ENCODE data around the gene SYNM.

Gene SYNM

DNA sequence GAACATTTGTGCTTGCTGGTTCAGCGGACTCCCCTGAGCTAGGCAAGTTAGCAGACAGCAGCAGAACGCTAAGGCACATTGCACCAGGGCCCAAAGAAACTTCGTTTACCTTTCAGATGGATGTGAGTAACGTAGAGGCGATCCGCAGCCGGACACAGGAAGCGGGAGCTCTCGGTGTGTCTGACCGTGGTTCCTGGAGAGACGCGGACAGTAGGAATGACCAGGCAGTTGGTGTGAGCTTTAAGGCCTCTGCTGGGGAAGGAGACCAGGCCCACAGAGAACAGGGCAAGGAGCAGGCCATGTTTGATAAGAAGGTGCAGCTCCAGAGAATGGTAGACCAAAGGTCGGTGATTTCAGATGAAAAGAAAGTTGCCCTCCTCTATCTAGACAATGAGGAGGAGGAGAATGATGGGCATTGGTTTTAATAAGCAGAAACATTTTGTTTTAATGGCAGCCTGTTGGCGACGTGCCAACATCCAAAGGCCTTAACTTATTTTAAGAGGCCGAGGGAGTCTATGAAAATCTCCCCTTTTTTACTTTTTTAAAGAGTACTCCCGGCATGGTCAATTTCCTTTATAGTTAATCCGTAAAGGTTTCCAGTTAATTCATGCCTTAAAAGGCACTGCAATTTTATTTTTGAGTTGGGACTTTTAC is 27.9 kb downstream of the SYNM start:
- DNase-seq, result no peak
- in situ Hi-C loops (cut with MboI; ENCODE audit: low pct_unique_long_range_greater_than_20kb, low sequenced_read_pairs), result no loop called here

DNA sequence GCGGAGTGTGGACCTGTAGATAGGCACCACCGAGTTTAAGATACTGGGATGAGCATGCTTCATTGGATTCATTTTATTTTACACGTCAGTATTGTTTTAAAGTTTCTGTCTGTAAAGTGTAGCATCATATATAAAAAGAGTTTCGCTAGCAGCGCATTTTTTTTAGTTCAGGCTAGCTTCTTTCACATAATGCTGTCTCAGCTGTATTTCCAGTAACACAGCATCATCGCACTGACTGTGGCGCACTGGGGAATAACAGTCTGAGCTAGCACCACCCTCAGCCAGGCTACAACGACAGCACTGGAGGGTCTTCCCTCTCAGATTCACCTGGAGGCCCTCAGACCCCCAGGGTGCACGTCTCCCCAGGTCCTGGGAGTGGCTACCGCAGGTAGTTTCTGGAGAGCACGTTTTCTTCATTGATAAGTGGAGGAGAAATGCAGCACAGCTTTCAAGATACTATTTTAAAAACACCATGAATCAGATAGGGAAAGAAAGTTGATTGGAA is 29.5 kb downstream of the SYNM start:
- in situ Hi-C loops (cut with MboI; ENCODE audit: low pct_unique_long_range_greater_than_20kb, low sequenced_read_pairs), result no loop called here

DNA sequence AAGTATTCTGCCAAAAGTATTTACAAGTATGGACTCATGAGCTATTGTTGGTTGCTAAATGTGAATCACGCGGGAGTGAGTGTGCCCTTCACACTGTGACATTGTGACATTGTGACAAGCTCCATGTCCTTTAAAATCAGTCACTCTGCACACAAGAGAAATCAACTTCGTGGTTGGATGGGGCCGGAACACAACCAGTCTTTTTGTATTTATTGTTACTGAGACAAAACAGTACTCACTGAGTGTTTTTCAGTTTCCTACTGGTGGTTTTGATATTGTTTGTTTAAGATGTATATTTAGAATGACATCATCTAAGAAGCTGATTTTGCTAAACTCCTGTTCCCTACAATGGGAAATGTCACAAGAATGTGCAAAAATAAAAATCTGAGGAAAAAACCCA is 30.3 kb downstream of the SYNM start:
- in situ Hi-C loops (cut with MboI; ENCODE audit: low pct_unique_long_range_greater_than_20kb, low sequenced_read_pairs), result no loop called here
- DNase-seq, result no peak

More for the DNA sequence above, 29.5 kb downstream of the SYNM start:
- DNase-seq, result no peak

DNA sequence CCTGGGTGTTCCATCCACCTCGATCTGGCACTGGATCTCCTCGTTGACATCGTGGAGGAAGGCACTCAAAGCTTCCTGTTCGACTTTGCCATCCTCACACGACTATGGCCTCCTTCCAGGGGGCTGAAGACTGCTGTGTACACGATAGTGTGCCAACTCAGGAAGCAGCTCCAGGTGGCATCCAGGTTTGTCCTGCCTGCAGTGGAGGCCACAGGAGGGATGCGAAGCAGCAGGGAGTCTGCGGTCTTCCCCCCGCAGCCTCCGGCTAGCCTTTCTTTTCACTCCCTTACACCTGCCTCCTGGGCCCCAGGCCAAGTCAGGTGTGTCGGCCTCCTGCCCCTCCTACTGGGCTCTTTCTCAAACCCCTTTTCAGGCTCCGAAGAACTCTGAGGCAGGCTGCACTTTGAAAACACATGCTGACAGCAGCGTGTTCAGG is 32.2 kb downstream of the SYNM start:
- DNase-seq, result no peak
- in situ Hi-C loops (cut with MboI; ENCODE audit: low pct_unique_long_range_greater_than_20kb, low sequenced_read_pairs), result no loop called here

DNA sequence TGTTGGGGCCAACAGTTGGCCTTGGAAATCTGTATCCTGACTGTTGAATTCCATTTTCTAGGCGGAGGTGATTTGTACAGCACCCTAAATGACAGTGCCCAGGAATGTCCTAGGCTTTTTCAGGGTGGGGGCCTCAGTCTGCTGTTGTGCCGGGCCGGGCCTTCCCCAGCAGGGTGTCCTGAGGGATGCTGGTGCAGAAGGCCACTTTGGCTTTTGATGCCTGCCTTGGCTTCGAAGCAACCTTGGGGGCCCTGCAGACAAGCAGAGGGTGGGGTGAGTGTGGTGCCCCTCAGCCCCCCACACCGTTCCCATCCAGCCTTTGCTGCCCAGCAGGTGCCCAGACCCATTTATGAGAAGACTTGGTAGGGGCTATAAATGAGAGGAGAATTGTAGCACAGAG is 33.0 kb downstream of the SYNM start:
- DNase-seq, result no peak
- in situ Hi-C loops (cut with MboI; ENCODE audit: low pct_unique_long_range_greater_than_20kb, low sequenced_read_pairs), result no loop called here

DNA sequence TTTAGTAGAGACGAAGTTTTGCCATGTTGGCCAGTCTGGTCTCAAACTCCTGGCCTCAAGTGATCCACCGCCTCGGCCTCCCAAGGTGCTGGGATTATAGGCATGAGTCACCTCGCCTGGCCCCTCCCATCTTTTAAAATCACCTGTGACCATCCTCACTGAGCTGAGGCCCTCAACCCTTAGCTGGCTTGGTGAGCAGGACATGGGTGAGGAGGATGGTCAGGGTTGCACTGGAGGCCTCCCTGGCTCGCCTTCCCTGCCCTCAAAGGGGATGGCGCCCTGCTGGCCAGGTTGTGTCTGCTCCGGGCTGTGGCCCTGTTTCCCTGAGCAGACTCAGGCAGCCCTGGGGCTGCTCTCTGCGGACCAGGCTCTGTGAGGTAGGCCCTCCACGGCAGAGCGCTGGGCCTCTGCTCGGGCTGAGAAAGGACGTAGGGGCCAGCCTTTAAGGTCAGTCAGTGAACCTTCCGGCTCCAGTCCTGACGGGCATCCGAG is 33.7 kb downstream of the SYNM start:
- no peak for DNase-seq
- in situ Hi-C loops (cut with MboI; ENCODE audit: low pct_unique_long_range_greater_than_20kb, low sequenced_read_pairs), result no loop called here

DNA sequence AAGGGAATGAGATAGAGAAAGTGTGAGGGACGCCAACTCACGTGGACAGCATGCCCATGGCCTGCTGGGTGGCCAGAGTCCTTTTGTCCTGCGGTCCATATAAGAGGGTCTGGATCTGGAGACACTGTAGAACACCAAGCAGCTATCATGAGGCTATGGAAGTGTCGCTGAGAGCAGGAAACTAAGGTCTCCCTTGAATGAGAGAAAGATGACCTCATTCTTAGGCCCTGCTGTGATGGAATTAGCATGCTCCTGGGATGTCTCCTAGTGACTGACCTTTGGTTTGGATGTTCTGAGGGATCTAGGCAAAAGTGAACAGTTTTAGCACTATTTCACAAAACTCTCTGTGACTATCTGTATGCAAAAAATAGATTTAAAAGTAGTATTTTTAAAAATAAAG is 34.4 kb downstream of the SYNM start:
- no peak for DNase-seq
- in situ Hi-C loops (cut with MboI; ENCODE audit: low pct_unique_long_range_greater_than_20kb, low sequenced_read_pairs), result no loop called here

DNA sequence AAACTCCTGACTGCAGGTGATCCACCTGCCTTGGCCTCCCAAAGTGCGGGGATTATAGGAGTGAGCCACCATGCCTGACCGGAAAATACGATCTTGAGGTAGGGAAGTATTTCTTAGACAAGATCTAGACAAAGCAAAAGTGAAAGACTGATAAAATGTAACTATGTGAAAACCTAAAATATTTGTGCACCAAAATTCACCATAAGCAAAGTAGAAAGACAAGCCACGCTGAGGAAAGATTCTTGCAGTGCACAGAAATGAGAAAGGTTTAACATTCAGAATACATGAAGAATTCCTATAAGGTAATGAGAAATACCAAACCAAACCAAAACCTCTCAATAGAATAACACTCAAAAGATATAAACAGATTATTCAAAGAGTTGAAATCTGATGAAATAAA is 35.7 kb downstream of the SYNM start:
- in situ Hi-C loops (cut with MboI; ENCODE audit: low pct_unique_long_range_greater_than_20kb, low sequenced_read_pairs), result no loop called here
- DNase-seq, result no peak

DNA sequence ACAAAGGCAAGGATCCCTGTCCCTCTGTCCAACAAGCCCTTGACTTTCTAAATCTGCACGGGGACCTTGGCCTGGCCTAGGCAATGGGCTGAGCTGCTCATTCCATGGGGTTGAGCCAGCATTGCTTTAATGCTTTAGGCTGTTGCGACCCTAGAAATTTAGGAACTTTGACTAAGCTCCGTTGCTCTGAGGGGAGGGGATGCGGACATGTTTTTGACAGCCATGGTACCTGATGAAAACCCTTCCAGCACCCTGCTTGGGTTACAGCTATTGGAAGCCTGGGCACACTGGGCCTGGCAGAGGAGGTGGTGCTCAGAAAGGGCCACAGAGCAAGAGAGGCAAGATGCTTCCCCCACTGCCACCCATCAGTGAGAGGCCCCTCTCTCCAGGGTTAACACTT is 37.1 kb downstream of the SYNM start:
- no peak for DNase-seq
- in situ Hi-C loops (cut with MboI; ENCODE audit: low pct_unique_long_range_greater_than_20kb, low sequenced_read_pairs), result no loop called here

DNA sequence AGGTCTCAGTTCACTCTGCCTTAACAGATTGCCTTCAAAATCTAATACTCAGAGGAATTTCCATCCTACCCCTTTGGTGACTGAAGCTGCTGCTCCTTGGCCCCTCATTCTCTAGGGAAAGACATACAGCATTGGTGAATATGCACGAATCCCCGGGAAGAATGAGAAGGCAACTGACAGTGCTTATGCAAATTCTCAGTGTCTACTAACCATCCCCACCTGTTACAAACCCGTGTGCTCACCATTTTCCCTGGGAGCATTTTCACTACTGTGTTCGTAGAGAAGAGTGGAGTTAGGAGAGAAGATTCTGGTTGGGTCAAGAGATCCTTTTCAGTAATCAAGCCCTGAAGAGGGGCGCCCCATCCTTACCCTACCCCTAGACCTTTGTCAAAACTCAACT is 37.7 kb downstream of the SYNM start:
- in situ Hi-C loops (cut with MboI; ENCODE audit: low pct_unique_long_range_greater_than_20kb, low sequenced_read_pairs), result no loop called here
- no peak for DNase-seq

DNA sequence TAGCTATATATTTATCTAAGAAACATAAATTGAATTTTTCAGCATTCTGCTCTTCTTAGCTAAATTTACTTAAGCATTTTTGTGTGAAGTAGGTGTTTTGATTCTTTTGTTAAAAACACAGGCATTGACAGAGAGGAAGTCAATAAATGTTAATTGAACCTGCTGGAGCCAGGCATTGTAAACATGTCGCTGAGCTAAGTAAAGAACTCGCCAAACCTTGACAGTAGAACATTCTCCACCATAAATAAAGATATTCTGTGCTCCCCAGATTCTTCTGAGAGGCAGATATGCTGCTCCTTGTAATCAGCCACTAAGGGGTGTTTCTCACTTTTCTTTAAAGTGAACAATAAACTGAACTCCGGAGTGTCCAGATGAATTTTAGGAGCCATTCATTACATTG is 38.4 kb downstream of the SYNM start:
- no peak for DNase-seq

DNA sequence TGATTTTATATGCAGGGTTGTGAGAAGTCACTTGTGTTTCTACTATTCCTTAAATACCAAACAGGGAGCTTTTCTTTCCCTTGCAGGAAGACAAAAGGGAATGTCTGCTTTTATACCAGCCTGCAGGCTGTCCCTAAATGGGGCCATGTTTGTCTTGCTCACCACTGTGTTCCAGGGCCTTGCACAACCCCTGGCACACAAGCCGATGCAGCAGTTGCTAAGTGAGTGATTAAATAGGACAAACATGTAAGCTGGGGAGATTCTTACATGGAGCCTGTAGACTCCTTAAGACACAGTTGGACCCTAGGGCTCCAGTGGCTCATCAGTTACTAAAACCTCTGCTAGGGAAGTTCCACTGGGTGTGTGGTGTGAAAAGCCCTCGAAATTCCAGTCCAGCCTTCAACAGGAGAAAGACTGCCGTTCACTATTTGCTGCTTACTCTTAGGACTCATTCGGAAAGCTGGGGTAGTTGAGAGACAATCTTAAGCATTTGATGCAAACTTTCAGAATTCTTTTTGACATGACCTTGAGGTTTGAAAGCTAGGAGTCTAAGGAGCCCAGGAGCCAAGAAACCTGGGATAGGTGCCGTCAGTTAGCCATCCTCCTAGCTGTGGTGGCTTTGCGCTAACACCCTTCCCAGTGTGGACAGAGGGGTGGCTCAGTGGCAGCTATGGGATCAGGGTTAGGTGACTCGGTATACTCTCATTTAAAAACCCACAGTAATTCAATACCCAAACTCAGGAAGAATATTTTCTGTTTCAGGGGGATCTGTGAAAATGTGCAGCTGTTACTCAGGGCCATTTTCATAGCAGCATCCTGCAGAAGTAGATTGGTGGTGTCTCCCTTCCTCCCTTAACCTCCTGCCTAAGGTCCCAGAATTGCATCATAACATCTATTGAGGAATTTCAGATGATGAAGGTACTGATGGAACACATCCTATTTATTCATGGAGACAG is 39.1 kb downstream of the SYNM start:
- DNase-seq, result no peak
- in situ Hi-C loops (cut with MboI; ENCODE audit: low pct_unique_long_range_greater_than_20kb, low sequenced_read_pairs), result no loop called here

More for the DNA sequence above, 38.4 kb downstream of the SYNM start:
- in situ Hi-C loops (cut with MboI; ENCODE audit: low pct_unique_long_range_greater_than_20kb, low sequenced_read_pairs), result no loop called here

DNA sequence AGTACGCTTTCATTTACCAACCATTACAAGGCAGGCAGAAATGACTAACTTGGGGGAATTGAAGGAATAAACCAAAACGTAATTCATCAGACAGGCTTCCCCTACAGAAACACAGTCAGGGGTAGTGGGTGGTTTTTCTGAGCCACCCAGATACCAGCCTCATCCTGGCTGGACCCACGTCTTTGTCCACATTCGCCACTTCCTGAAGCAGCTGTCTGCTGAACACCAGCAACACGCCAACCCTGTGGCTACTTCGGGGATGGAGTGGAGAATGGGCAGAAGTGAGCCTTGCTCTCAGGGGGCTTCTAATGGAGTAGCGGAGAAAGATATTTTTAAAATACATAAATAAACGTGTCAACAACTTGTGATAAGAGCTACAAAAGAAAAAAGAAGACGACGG is 40.1 kb downstream of the SYNM start:
- in situ Hi-C loops (cut with MboI; ENCODE audit: low pct_unique_long_range_greater_than_20kb, low sequenced_read_pairs), result no loop called here
- no peak for DNase-seq

DNA sequence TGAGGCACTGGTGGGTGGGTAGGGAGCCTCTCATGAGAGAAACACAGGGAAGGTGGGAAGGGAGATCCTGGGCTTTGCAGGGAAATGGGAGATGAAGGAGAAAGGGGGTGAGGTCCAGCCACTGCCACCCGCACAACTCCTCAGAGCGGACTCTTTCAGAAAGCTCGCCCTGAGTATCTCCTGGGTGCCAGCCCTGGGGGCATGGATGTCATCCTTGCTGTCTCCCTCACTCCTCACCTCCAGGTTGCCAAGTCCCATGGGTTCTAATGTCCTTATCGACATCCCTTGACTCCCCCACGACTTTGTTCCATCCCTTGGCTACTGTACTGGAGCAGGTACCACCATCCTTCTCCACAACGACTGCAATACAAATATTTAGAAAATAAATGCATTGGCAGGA is 40.9 kb downstream of the SYNM start:
- in situ Hi-C loops (cut with MboI; ENCODE audit: low pct_unique_long_range_greater_than_20kb, low sequenced_read_pairs), result no loop called here
- DNase-seq, result no peak

DNA sequence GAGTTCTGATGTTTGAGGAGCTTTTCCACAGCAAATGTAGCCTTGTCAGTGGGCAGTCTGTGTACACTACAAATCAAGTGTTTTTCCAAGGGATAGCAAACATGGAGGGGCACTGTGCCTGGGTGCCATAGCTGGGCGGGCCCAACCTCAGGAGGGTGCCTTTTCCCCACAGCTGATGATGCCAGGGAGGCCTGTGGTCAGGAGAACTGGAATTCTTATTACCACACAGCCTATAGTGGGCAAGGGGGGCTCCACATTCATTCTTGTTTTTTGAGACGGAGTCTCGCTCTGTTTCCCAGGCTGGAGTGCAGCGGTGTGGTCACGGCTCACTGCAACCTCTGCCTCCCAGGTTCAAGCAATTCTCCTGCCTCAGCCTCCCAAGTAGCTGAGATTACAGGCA is 41.8 kb downstream of the SYNM start:
- in situ Hi-C loops (cut with MboI; ENCODE audit: low pct_unique_long_range_greater_than_20kb, low sequenced_read_pairs), result no loop called here
- DNase-seq, result no peak

DNA sequence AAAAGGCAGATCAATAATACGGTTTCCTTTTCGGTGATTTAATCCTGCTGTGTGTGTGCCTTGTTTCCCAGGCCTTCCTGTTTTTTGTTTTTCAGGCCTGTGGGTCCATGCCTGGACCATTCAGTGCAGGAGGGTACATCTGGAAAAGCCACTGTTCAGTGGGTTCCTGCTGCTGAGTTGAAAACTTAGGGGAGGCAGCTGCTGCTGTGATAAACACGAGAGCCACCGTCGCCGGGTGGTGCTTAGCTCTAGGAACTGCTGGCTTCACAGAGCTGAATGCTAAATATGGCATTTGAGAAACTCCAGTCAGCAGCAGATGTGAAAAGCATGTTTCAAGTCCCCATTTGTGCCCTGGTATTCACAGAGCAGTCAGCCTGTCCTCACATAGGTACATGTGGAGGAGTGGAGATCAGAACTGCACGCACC is 44.0 kb downstream of the SYNM start:
- no peak for DNase-seq
- in situ Hi-C loops (cut with MboI; ENCODE audit: low pct_unique_long_range_greater_than_20kb, low sequenced_read_pairs), result no loop called here

DNA sequence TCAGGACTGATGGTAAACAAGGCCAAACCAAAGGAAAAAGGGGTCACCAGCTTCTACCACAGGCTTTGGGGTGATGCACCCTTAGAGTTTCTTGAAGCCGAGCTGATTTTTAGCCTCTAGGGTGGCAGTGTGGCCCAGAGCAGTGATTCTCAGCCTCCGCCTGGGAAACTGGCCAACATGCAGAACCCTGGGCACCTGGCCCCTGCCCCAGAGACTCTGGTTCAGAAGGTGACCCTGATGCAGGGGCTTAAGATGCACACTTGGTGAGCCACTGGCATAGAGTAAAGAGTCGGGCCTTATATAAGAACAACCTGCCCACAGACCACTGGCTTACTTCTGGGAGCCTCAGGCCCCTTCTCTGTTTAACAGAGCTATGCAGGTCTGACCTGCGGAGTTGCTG is 44.5 kb downstream of the SYNM start:
- in situ Hi-C loops (cut with MboI; ENCODE audit: low pct_unique_long_range_greater_than_20kb, low sequenced_read_pairs), result no loop called here

DNA sequence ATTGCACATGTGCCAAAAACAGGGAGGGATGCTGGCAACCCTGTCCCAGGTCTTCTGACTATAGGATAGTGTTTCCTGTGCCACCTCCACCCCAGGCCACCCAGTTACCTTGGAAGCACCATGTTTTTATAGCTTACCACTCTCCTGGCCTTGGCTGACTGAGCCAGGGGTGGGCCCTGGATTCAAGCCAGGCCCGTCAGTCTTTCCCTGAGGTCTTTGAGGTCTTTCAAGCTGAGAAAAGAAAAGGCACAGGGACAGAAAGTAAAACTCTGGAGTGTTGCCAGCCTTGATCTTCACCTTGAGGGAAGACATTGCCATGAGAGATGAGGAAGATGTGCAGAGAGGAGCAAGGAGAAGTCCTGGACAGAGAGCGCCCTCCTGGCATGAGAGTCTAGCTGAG is 46.3 kb downstream of the SYNM start:
- in situ Hi-C loops (cut with MboI; ENCODE audit: low pct_unique_long_range_greater_than_20kb, low sequenced_read_pairs), result no loop called here
- DNase-seq, result no peak

More for the DNA sequence above, 44.5 kb downstream of the SYNM start:
- no peak for DNase-seq

DNA sequence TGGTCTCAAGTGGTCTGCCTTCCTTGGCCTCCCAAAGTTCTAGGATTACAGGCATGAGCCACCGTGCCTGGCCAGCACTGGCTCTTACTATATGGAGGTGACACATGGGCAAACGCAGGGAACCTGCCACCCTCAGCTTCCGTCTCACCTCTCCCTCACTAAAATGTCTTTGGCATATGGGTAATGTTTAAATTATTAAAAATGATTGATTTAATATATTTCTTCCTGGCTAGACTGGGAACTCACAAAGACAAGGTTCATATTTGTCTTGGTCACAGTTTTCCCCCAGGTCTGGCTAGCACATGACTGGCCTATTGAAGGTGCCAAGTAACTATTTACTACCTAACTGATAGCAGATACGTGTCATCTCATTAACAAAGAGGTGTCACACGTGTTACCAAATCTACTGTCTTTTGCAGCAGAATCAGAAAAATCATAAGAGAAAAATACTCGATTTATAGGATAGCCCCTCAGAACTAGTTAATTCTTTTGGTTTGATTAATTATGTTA is 48.2 kb downstream of the SYNM start:
- no peak for DNase-seq
- in situ Hi-C loops (cut with MboI; ENCODE audit: low pct_unique_long_range_greater_than_20kb, low sequenced_read_pairs), result no loop called here

DNA sequence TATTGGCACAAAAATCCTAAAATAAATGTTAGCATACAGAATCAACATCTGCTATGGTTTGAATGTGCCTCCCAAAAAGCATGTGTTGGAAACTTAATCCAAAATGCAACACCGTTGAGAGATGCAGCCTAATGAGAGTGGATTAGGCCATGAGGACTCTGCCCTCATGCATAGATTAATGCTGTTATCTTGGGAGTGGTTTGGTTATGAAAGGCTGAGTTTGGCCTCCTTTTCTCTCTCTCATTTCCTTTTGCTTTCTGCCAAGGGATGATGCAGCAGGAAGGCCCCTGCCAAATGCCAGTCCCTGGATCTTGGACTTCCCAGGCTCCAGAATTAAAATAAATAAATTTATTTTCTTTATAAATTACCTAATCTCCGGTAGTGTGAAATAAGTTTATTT is 49.4 kb downstream of the SYNM start:
- in situ Hi-C loops (cut with MboI; ENCODE audit: low pct_unique_long_range_greater_than_20kb, low sequenced_read_pairs), result no loop called here
- no peak for DNase-seq
